GM10248 (cell line): Measurements from ENCODE around the gene PDE1A.

Source experiments
- CTCF ChIA-PET: fragments of 300-600 bp; sonication (Branson Sonifier 250); formaldehyde crosslinking; extraction: SDS; loops from one replicate; lab custom pipeline; 2021; ENCODE audit warnings: antibody characterized with exemption; lab: Yijun Ruan, JAX
- POLR2A ChIA-PET: fragments of 350-650 bp; sonication (Branson Sonifier 250); formaldehyde crosslinking; extraction: SDS; loops from one replicate; lab custom pipeline; 2020; ENCODE audit warnings: antibody characterized with exemption; lab: Yijun Ruan, JAX
- DNase-seq: peaks from one replicate; pipeline ENCODE4 v3.0.0; 2012; ENCODE audit errors: extremely low spot score
- CTCF ChIP-seq: IDR thresholded peaks from 2 replicates; pipeline ENCODE4 v1.5.1; 2012; ENCODE audit warnings: mild to moderate bottlenecking, low read depth; ENCODE audit errors: extremely low read depth, missing control alignments, control extremely low read depth

PDE1A gene

DNA sequence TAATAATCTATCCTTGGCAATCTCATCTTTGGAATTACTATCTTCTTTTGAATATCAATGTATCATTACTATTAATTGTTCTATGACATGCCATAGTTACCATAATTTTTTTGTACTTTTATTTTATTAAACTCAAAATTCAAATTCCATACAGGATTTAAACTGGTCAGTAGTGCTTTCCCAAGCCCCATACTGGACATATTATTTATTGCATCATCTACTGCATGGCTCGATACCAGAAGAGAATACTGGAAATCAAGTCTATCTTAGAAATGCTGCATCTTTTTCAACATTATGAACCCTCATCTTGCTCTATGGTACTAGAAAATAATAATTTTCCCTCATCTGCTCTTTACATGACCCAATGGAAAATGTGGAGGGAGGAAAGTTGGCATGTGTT is 9.4 kb upstream of the PDE1A start:
- CTCF ChIA-PET: no interaction called here

DNA sequence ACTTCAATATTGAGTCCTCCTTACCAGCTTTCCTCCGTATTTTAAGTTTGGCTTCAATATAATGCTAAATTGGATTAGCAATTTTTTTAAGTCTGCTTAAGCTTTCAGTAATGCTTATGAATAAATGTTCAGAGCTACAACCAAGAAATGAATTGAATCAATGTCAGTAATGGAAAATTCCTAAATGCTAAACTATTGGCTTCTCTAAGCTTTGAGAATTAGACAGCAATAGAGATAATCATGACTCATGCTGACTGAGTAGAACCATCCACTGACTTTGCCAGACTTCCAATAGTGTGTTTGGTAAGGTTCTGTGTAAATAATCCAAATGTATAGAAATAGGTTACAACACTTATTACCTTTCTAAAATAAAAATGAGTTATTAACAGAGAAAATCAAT is 8.9 kb upstream of the PDE1A start:
- ChIA-PET CTCF (no interaction called here), POLR2A (no interaction called here)
- TF ChIP-seq CTCF: no peak
- no peak for DNase-seq

More for the DNA sequence above, 9.4 kb upstream of the PDE1A start:
- POLR2A ChIA-PET: no interaction called here
- TF ChIP-seq CTCF: no peak
- no peak for DNase-seq

GRCh38 chr2:182432051-182432450 is 5.2 kb upstream of the PDE1A start:
- CTCF ChIA-PET: no interaction called here
- POLR2A ChIA-PET: no interaction called here
- DNase-seq: no peak

DNA sequence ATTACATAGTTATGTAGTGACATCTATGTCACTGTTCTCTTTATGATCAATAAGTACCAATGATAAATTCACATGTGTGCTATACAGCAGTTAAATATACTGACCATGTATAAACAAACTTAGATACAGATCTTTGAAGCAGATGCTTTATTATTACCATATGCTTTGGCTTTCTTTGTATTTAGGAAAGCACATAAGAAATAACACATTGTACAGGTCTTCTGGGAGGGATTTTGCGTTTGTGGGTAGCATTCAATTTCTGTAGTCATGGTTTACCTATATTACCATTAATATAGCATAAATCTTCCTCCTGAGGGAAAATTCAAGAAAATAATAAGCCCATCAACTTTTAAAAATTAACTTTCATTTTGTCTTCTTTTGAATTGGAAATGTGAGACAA is 1.6 kb upstream of the PDE1A start:
- no peak for DNase-seq
- ChIA-PET CTCF (no interaction called here), POLR2A (no interaction called here)
- TF ChIP-seq CTCF: no peak

More at GRCh38 chr2:182432051-182432450, 5.2 kb upstream of the PDE1A start:
- no peak for TF ChIP-seq CTCF

DNA sequence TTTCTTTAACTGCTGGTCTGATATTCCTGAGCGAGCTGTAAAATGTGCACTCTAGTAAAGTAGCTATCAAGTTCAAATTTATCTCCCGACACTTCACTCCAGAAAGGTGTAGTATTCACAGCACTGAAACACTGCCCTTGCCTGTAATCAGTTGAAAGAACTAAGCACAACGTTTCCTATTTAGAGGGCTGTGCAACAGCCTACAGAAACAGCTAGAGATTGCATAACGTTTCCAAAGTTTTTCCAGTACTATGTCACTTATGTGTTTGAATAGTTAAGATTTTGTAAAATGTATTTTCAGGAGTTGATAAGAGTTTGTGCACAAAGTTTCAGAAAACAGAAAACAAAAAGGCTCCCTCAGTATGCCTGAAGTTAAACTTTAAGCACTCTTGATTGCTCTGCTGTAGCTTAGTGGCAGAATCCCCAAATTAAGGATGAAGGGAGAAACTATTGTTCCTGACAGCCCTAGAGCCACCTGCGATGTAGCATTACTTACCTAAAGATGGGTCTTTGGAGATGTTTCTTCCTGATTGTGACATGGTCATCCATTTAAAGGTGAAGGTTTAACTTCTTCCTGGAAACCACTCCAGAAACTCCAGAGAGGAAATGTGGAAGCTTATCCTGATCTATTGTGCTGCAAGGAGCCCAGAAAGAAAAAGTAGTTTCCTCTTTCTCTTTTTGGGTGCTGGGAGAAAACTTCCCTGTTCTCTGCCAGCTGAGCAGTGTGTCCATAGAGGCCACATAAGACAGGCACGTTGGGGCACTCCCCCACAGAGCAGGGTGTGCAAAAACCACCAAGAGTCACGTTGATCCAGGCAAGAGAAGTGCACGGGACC is 536 bp downstream of the PDE1A start:
- ChIA-PET CTCF (interaction anchor here (1.7 kb wide), 1 partner anchor 19 kb away, joined by 3 read pairs; no protein-coding TSS in a partner anchor), POLR2A (no interaction called here)
- TF ChIP-seq CTCF: no peak
- no peak for DNase-seq

DNA sequence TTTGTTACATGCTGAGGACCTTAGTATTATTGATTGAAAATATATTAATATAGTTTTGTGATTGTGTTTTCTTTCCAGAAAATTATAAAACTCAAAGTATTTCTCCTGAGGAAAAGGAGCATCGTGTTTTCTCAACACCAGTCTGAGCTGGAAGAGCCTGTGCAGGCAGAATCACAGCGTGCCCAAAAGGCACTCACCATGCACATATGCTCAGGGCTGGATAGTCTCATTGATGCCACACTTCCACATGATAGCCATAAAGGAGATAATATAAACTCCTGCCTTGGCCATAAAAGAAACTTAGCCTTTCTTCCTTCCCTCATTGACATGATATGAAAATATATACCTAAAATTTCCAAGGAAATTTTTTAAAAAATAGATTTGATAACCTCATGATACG is 4.0 kb downstream of the PDE1A start:
- no peak for DNase-seq
- ChIA-PET CTCF (no interaction called here), POLR2A (no interaction called here)

More for the DNA sequence above, 4.0 kb downstream of the PDE1A start:
- no peak for TF ChIP-seq CTCF
